ENCODE results near the gene ARHGEF12.

ARHGEF12 gene

DNA sequence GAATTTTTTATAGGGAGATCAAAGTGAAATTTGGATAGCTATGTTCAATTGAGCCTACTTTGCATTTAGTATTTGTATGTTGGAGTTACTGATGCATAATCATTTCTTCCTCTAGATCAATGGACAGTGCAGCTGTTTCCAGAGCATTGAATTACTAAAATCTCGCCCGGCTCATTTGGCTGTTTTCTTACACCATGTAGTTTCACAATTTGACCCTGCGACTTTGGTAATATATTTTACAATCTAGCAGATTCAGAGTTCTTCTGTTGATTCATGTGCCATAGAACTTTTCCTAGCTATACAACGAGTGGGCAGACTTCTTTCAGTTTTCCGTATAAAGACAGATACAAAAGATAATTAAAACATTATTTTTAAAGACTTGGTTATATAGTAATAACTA is 105.4 kb downstream of the ARHGEF12 start:
- H4K8ac ChIP-seq (ENCODE audit: low read length): no peak overlapping the region
- no peak overlapping the region for H2AFZ ChIP-seq (ENCODE audit: low read depth, low read length)
- no peak overlapping the region for H2BK120ac ChIP-seq (ENCODE audit: low read depth, low read length)
- no peaks in the 10 kb centered on the region for H3K27me3 ChIP-seq (ENCODE audit: control insufficient read depth in 1 of 2, insufficient read depth in 1 of 2, low read length in 2 of 2)
- WGBS: 100% methylated on average over 1 of the region's 5 CpGs
- H3K9ac ChIP-seq (ENCODE audit: low read length): no peak overlapping the region
- H3K79me1 ChIP-seq (replicated peaks; ENCODE audit: low read length, poor library complexity, severe bottlenecking): peaks cover 14% of the 10 kb centered on the region
- H2AK5ac ChIP-seq (ENCODE audit: low read length, severe bottlenecking): no peak overlapping the region
- no peak overlapping the region for H2BK5ac ChIP-seq (ENCODE audit: low read depth, low read length, poor library complexity, severe bottlenecking)
- H3K4me1 ChIP-seq (ENCODE audit: control insufficient read depth, insufficient read depth, low read depth, low read length): no peaks in the 10 kb centered on the region
- H3K4ac ChIP-seq (ENCODE audit: low read depth in 1 of 2, low read length in 2 of 2): no peak overlapping the region
- H4K91ac ChIP-seq (ENCODE audit: low read length): no peak overlapping the region
- H2BK15ac ChIP-seq (ENCODE audit: low read depth, poor library complexity, severe bottlenecking): no peak overlapping the region
- no peak overlapping the region for H2BK12ac ChIP-seq (ENCODE audit: low read length in 2 of 2)
- no peak overlapping the region for H3K14ac ChIP-seq (ENCODE audit: low read length in 2 of 2)
- DNase-seq: no peak
- no peak overlapping the region for H3K4me2 ChIP-seq (ENCODE audit: low read length, poor library complexity, severe bottlenecking)
- H3K18ac ChIP-seq (ENCODE audit: low read depth in 1 of 2, low read length in 2 of 2): no peak overlapping the region
- H3K23ac ChIP-seq (ENCODE audit: low read length in 2 of 2): no peak overlapping the region
- no peaks in the 10 kb centered on the region for H3K9me3 ChIP-seq (ENCODE audit: control insufficient read depth, low read length)
- peaks cover 12 to 92% of the 10 kb centered on the region in 2 experiments for H3K36me3 ChIP-seq (ENCODE audit: control insufficient read depth in 1 of 2, insufficient read depth in 2 of 2, low read depth in 1 of 2, low read length in 2 of 2)
- H3K4me3 ChIP-seq (ENCODE audit: insufficient read depth in 1 of 2, low read depth in 1 of 2, low read length in 2 of 2): no peak overlapping the region
- no peak overlapping the region for H3K27ac ChIP-seq (ENCODE audit: low read length, poor library complexity, severe bottlenecking)

DNA sequence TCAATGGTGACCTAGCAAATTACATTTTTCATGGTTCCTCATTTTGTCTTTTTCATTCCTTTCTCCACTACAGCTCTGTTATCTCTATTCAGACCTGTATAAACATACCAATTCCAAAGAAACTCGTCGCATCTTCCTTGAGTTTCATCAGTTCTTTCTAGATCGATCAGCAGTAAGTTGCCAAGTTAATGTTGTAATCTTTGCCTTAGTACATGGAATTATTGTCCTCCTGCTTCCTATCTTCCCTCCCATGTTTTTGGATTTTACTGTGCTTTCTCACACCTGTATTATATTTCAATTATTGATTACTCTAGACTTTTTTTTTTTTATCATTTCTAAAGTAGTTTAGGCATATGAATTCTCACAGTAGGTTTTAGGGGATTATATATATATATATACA is 105.8 kb downstream of the ARHGEF12 start:
- Histone ChIP-seq H2AFZ (ENCODE audit: low read depth, low read length) (no peak overlapping the region), H3K79me1 (replicated peaks; ENCODE audit: low read length, poor library complexity, severe bottlenecking) (peaks cover 17% of the 10 kb centered on the region), H2BK12ac (ENCODE audit: low read length in 2 of 2) (no peak overlapping the region), H3K9me3 (ENCODE audit: control insufficient read depth, low read length) (no peaks in the 10 kb centered on the region), H3K18ac (ENCODE audit: low read depth in 1 of 2, low read length in 2 of 2) (no peak overlapping the region), H2BK120ac (ENCODE audit: low read depth, low read length) (no peak overlapping the region), H3K23ac (ENCODE audit: low read length in 2 of 2) (no peak overlapping the region), H3K4me3 (ENCODE audit: insufficient read depth in 1 of 2, low read depth in 1 of 2, low read length in 2 of 2) (no peak overlapping the region), H3K36me3 (ENCODE audit: control insufficient read depth in 1 of 2, insufficient read depth in 2 of 2, low read depth in 1 of 2, low read length in 2 of 2) (peaks cover 14 to 94% of the 10 kb centered on the region in 2 experiments), H4K91ac (ENCODE audit: low read length) (no peak overlapping the region), H3K4me2 (ENCODE audit: low read length, poor library complexity, severe bottlenecking) (no peak overlapping the region), H3K9ac (ENCODE audit: low read length) (no peak overlapping the region), H4K8ac (ENCODE audit: low read length) (no peak overlapping the region), H3K14ac (ENCODE audit: low read length in 2 of 2) (no peak overlapping the region), H2AK5ac (ENCODE audit: low read length, severe bottlenecking) (no peak overlapping the region), H3K4me1 (ENCODE audit: control insufficient read depth, insufficient read depth, low read depth, low read length) (no peaks in the 10 kb centered on the region), H3K4ac (ENCODE audit: low read depth in 1 of 2, low read length in 2 of 2) (no peak overlapping the region), H3K27ac (ENCODE audit: low read length, poor library complexity, severe bottlenecking) (no peak overlapping the region), H2BK15ac (ENCODE audit: low read depth, poor library complexity, severe bottlenecking) (no peak overlapping the region), H2BK5ac (ENCODE audit: low read depth, low read length, poor library complexity, severe bottlenecking) (no peak overlapping the region), H3K27me3 (ENCODE audit: control insufficient read depth in 1 of 2, insufficient read depth in 1 of 2, low read length in 2 of 2) (no peaks in the 10 kb centered on the region)
- no peak for DNase-seq
- 100% methylated on average over 3 of the region's 3 CpGs for WGBS

DNA sequence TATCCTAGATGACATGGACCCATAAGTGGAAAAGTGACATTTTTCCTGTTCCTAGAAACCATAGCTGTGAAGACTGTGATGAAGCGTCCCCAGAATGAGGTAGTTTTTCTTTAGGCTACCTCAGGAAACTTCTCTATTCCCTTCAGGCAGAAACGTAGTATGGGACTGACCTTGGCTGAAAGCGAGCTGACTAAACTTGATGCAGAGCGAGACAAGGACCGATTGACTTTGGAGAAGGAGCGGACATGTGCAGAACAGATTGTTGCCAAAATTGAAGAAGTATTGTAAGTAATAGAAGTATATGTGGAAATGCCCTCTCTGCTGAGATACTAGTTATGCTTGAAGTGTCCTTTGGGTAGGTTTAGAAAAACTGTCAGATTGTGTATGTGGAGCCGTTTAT is 110.6 kb downstream of the ARHGEF12 start:
- Histone ChIP-seq H3K4me3 (ENCODE audit: insufficient read depth in 1 of 2, low read depth in 1 of 2, low read length in 2 of 2) (no peak overlapping the region), H2BK15ac (ENCODE audit: low read depth, poor library complexity, severe bottlenecking) (no peak overlapping the region), H3K27ac (ENCODE audit: low read length, poor library complexity, severe bottlenecking) (no peak overlapping the region), H4K8ac (ENCODE audit: low read length) (no peak overlapping the region), H3K9ac (ENCODE audit: low read length) (no peak overlapping the region), H3K36me3 (ENCODE audit: control insufficient read depth in 1 of 2, insufficient read depth in 2 of 2, low read depth in 1 of 2, low read length in 2 of 2) (peaks cover 32 to 95% of the 10 kb centered on the region in 2 experiments), H4K91ac (ENCODE audit: low read length) (no peak overlapping the region), H3K23ac (ENCODE audit: low read length in 2 of 2) (no peak overlapping the region), H3K79me1 (replicated peaks; ENCODE audit: low read length, poor library complexity, severe bottlenecking) (peaks cover 23% of the 10 kb centered on the region), H3K14ac (ENCODE audit: low read length in 2 of 2) (no peak overlapping the region), H3K18ac (ENCODE audit: low read depth in 1 of 2, low read length in 2 of 2) (no peak overlapping the region), H2AFZ (ENCODE audit: low read depth, low read length) (no peak overlapping the region), H2AK5ac (ENCODE audit: low read length, severe bottlenecking) (no peak overlapping the region), H2BK120ac (ENCODE audit: low read depth, low read length) (no peak overlapping the region), H2BK12ac (ENCODE audit: low read length in 2 of 2) (no peak overlapping the region), H3K4ac (ENCODE audit: low read depth in 1 of 2, low read length in 2 of 2) (no peak overlapping the region), H3K4me1 (ENCODE audit: control insufficient read depth, insufficient read depth, low read depth, low read length) (no peaks in the 10 kb centered on the region), H3K9me3 (ENCODE audit: control insufficient read depth, low read length) (no peaks in the 10 kb centered on the region), H3K27me3 (ENCODE audit: control insufficient read depth in 1 of 2, insufficient read depth in 1 of 2, low read length in 2 of 2) (no peaks in the 10 kb centered on the region), H2BK5ac (ENCODE audit: low read depth, low read length, poor library complexity, severe bottlenecking) (no peak overlapping the region), H3K4me2 (ENCODE audit: low read length, poor library complexity, severe bottlenecking) (no peak overlapping the region)
- no peak for DNase-seq
- WGBS: 98% methylated on average over 7 of the region's 7 CpGs

DNA sequence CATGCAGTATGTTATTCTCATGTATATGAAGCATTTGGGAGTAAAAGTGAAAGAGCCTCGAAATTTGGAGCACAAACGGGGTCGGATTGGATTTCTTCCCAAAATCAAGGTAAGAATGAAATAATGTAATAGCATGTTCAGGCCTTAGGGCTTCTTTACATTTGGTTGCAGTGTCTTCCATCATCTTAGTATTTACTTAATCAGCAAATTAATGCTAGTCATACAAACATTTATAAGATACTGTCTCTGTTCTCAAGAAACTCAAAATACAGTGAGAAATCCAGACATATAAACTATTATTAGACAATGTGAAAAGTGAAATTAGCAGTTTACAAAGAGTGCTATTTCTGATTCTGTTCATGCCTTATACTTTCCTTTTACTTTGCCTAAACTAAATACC is 112.0 kb downstream of the ARHGEF12 start:
- DNase-seq: no peak
- H3K36me3 ChIP-seq (ENCODE audit: control insufficient read depth in 1 of 2, insufficient read depth in 2 of 2, low read depth in 1 of 2, low read length in 2 of 2): peaks cover 36 to 95% of the 10 kb centered on the region in 2 experiments
- H3K27ac ChIP-seq (ENCODE audit: low read length, poor library complexity, severe bottlenecking): no peak overlapping the region
- no peak overlapping the region for H3K4me2 ChIP-seq (ENCODE audit: low read length, poor library complexity, severe bottlenecking)
- H2AFZ ChIP-seq (ENCODE audit: low read depth, low read length): no peak overlapping the region
- no peaks in the 10 kb centered on the region for H3K27me3 ChIP-seq (ENCODE audit: control insufficient read depth in 1 of 2, insufficient read depth in 1 of 2, low read length in 2 of 2)
- H3K23ac ChIP-seq (ENCODE audit: low read length in 2 of 2): no peak overlapping the region
- H3K18ac ChIP-seq (ENCODE audit: low read depth in 1 of 2, low read length in 2 of 2): no peak overlapping the region
- no peak overlapping the region for H3K4me3 ChIP-seq (ENCODE audit: insufficient read depth in 1 of 2, low read depth in 1 of 2, low read length in 2 of 2)
- H2BK15ac ChIP-seq (ENCODE audit: low read depth, poor library complexity, severe bottlenecking): no peak overlapping the region
- peaks cover 22% of the 10 kb centered on the region for H3K79me1 ChIP-seq (replicated peaks; ENCODE audit: low read length, poor library complexity, severe bottlenecking)
- no peaks in the 10 kb centered on the region for H3K4me1 ChIP-seq (ENCODE audit: control insufficient read depth, insufficient read depth, low read depth, low read length)
- H3K9ac ChIP-seq (ENCODE audit: low read length): no peak overlapping the region
- H4K8ac ChIP-seq (ENCODE audit: low read length): no peak overlapping the region
- no peak overlapping the region for H2BK12ac ChIP-seq (ENCODE audit: low read length in 2 of 2)
- H3K4ac ChIP-seq (ENCODE audit: low read depth in 1 of 2, low read length in 2 of 2): no peak overlapping the region
- H3K9me3 ChIP-seq (ENCODE audit: control insufficient read depth, low read length): no peaks in the 10 kb centered on the region
- H4K91ac ChIP-seq (ENCODE audit: low read length): no peak overlapping the region
- no peak overlapping the region for H2AK5ac ChIP-seq (ENCODE audit: low read length, severe bottlenecking)
- no peak overlapping the region for H2BK5ac ChIP-seq (ENCODE audit: low read depth, low read length, poor library complexity, severe bottlenecking)
- no peak overlapping the region for H3K14ac ChIP-seq (ENCODE audit: low read length in 2 of 2)
- H2BK120ac ChIP-seq (ENCODE audit: low read depth, low read length): no peak overlapping the region
- no CpG with 5 or more reads among the region's 3 CpGs for WGBS

All from mesenchymal stem cell (in vitro differentiated cells and primary cell).